Left ventricle myocardium superior (tissue), 1 donor: Measurements from ENCODE around the gene TMEM144. TPM values are rescaled to one million over a fixed set of nuclear protein-coding genes. Genes with fewer than 3 reads are reported as not detected.

Experiments used
- ATAC-seq: fragments of 200-7000 bp; cut with Tn5 transposase; one replicate; pipeline ENCODE4 v1.9.1; 2020; ENCODE audit warnings: mild to moderate bottlenecking, moderate library complexity
- DNase-seq: peaks from one replicate; pipeline ENCODE4 v3.0.0-alpha.2; 2020
- intact Hi-C: fragments of 100-400 bp; cut with micrococcal nuclease; formaldehyde crosslinking; loops from one replicate; pipeline ENCODE4 v1.11.0; 2022
- total RNA-seq: library from RNA; stranded (reverse); fragmentation: NEBNext Ultra II Directional; extraction: Animal tissue kit (Norgen Biotek cat#: 25700); gene quantifications from one replicate; pipeline ENCODE4 v1.2.1, GENCODE V29; 2021
- donor health status: DM: no; HTN: yes; CAD: no; lungs with severe emphysema.

TMEM144 gene
- total RNA-seq, 1 donor from 2014 or later, result 13.4 TPM

DNA sequence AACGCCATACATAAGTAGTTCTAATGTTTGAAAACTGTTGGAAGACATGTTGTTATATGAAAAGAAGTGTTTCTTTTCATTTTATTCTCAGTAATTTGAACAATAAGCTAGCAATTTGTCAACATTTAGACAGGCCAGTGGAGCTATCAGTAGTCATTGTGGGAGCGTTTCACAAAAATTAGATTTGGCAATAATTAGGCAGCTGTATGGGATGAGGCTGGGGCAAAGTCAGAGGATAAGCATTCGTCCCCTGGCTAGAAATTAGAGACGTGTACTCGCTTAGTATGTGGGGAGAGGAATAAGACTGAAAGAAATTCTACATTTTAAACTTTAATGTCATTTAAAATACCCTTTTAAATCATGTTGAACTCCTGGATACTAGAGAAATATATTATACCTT is 70.6 kb downstream of the TMEM144 start:
- ATAC-seq, result no peak
- DNase-seq, result no peak
- intact Hi-C loops, result no loop called here

DNA sequence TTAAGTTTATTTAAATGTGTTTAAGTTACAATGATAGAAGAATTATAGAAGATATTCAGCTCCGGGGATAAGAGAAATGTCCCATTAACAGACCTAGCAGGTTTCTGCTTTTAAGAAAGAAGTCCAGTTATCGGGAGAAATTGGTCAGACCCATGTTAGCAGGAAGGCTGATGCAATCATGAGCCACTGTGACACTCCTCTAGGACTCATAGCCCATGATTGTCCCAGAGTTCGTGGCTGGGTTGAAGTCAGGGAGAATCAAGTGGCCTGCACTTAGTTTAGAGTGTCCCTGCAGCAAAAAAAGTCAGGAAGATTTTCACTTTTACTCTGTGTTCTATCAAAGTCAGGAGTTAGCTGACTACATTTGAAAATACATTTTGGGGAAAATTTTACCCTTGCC is 72.0 kb downstream of the TMEM144 start:
- intact Hi-C loops, result no loop called here
- ATAC-seq (no peak), DNase-seq (no peak)

DNA sequence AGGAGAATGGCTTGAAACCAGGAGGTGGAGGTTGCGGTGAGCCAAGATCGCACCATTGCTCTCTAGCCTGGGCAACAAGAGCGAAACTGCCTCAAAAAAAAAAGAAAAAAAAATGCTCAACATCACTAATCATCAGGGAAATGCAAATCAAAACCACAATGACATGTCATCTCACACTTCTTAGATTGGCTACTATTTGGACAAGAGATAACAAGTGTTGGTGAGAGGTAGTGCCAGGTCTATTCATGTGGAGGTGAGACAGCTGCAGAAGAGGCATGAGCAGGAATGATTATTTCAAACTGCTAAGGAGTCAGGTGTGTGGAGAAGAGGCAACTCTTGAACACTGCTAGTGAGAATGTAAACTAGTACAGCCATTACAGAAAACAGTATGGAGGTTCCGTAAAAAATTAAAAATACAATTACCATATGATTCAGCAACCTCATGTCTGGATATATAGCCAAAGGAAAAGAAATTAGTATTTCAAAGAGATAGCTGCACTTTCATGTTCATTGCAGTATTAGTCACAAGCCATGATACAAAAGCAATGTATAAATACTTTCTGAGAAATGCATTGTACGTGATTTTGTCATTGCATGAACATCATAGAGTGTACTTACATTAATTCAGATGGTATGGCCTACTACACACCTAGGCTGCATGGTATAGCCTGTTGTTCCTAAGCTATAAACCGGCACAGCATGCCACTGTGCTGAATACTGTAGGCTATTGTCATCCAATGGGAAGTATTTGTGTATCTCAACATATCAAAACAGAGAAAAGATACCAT is 75.3 kb downstream of the TMEM144 start:
- no peak for DNase-seq
- intact Hi-C loops, result no loop called here
- ATAC-seq, result no peak

DNA sequence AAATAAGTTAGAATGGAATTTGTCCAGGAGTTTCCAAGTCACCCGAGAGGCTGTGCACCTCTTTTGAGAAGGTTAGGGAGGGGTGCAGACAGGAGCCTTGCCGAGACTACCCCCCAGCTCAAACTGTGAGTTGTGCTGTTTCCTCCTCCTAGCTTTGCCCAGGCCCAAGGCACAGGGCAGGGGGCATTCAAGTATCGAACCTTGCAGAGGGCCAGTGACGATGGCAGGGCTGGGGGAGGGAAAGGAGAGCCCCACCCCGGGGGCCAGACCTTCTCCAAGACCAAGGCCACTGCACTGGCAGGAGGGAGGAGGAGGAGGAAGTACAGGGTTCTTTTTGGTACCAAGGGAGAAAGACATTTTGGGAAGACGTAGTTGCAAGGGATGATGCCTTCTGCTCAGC is 80.6 kb downstream of the TMEM144 start:
- intact Hi-C loops, result no loop called here
- ATAC-seq (no peak), DNase-seq (no peak)

DNA sequence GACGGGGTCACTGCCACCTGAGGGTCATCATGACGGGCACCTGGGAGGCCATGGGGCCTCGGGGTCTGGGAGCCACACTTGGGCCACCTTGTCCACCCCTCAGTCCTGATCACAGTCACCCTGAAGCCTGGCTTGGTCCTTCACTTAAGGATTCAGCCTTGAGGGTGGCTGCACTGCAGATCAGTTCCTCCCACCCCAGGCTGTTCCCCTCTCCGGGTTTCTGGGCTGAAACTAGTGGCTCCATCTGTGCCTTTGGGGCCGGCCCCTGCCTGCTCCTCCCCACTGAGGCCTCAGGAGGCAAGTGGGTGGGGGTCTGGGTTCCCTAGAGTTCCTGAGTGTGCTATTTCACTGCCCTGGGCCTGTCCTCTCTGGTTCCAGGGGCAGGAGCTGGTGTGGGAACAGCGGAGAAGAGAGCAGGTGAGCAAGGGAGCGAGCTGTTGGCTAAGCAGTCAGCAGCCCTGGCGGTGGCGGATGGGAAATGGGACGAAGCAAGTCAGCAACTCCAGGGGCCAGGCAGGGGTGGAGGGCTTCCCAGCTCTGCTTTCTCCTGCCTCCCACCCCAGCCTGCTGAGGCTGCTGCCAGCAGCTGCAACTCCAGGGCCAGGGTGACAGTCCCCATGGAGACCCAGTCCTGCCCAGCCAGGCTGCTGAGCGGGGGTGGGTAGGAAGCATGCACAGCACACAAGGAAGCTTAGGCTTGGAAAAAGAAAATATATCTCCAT is 81.2 kb downstream of the TMEM144 start:
- DNase-seq (no peak), ATAC-seq (no peak)
- intact Hi-C loops, result no loop called here

DNA sequence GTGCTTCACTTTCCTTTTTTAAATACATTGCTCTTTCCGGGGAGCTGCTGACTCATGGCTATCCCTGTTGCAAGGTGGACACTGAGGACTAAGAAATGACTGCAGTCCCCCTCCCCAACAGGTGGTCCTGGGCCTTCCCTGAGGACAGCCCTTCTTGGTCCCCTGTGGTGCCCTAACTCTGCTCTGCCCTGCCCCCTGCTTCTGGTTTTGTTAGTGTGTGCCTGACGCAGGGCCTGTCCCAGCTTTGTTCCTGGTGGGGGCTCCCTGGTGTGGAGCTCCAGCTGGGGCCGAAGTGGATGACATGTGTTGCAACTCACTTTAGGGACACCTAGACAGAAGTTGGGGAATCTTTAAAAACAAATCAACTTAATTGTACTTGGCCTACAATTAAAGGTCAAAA is 81.9 kb downstream of the TMEM144 start:
- intact Hi-C loops, result no loop called here
- DNase-seq (no peak), ATAC-seq (no peak)

DNA sequence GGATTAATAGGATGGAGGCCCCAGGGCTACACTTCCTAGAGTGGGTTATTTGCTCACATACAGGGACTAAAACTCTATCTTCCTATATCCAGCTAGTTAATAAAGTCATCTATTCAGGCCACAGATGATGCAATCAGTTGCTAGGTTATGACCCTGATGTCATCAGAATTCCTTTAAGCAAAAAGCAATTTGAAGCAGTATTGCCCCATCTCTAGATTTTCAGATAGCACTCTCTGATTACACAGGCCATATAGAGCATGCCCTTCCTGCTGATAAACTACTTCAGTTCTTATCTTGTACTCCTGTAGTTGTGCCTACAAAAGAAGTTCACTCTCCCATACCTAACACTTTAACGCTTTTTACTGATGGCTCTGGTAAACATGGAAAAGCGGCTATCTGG is 84.8 kb downstream of the TMEM144 start:
- intact Hi-C loops, result no loop called here
- no peak for ATAC-seq
- no peak for DNase-seq

DNA sequence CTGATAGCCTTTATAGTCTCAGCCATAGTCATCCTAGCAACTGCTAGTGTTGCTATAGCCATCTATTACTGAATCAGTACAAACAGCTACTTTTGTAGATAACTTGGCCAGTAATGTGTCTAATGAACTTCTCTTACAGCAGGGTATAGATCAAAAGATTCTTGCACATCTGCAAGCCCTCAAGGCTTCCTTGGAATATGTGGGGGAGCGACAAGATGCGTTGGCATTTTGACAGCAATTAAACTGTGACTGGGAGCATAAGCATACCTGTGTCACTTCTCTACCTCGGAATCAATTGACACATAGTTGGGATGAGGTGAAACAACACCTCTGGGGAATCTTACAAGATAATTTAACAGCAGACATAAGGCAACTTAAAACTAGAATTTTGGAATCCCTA is 87.6 kb downstream of the TMEM144 start:
- DNase-seq, result no peak
- ATAC-seq, result no peak
- intact Hi-C loops, result no loop called here

DNA sequence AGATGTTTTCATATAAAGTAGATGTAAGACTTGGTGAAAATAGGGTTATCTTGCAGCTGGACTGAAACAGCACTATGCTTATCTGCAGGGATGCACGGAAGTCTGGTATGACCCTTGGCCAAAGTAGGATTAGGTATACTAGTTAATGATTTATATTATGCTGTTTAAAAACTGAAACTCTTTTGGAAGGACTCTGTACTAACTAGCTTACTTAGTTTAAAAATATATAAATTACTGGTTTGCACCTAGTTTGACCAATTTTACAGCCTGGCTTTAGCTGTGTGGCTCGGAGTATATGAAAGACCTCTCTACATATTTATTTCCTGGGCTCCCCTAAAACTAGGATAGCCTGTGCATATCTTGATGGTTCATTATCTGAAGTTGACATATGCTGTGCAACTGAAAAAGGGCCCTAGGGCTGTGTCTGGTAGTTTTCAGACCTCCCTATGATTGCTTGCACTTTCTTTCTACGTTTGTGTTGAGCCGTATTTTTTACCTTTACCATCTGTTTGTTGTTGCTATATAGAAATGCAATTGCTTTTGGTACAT is 89.2 kb downstream of the TMEM144 start:
- ATAC-seq, result no peak
- no peak for DNase-seq
- intact Hi-C loops, result no loop called here

DNA sequence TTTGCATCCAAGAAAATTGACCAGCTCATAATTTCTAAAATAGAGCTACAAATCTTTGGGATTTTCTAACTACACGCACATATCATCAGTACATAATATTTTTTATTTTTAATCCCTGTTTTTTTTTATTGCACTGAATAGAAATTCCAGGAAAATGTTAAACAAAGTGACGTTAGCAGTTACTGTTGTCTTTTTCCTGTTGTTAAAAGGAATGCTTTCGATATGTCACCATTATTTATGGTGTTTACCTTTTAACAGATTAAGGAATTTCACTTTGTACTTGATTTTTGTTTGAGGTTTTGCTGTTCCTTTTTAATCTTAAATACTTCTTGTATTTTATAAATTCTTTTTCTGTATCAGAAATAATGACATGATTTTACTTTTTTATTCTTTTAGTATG is 89.7 kb downstream of the TMEM144 start:
- intact Hi-C loops, result no loop called here
- no peak for ATAC-seq
- no peak for DNase-seq

DNA sequence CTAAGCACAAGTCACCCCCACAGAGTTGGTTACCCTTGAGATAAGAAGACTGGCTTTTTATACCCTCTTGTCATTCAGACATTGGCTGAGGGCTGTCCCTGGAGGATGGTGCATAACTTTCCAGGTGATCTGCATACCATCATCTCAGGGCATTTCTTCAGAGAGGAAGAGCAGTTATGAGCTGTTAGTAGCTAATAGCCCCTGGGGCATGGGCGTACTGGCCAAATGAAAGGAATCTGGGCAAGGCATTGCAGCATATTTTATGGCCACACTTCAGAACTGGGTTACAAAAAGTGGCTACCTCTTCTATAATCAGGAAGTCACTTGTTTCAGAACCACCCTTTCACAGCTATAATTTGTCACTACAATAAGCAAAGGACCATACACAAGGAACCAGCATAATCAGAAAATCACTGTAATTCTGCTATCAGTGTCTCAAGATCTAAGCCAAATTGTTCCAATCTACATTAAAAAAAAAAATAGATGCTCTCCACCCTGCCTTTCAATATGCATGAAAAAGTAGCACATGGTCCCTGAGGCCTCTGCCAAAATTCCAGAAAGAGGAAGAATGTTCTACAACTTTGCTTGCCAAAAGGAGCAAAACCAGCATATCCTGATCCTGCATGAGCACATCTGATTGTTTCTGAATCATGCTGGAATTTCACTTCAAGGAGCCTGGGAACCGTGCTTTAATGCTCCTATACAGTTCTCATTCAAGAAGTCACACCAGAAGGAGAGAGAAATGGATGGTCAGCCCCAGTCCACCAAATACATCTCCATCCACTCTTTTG is 92.0 kb downstream of the TMEM144 start:
- ATAC-seq (no peak), DNase-seq (no peak)
- intact Hi-C loops, result no loop called here

DNA sequence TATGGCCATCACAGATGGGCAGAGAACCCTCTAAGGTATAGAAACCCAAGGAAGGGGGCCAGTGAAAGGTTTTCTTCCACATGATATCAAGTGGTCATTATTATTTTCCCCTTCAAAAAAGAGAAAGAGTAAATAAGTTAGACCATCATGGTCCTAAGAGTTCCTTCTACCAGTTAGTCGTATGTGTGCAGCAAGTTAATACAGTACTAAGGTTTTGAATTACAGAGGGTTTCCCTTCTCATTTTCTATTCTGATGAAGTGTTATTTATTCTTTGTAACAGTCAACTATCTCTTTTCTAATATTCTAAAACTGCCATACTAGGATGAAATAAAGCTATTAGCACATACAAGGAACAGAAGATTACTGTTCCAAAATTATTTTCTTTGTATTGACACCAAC is 94.4 kb downstream of the TMEM144 start:
- ATAC-seq, result no peak
- intact Hi-C loops, result no loop called here

More for the DNA sequence above, 94.4 kb downstream of the TMEM144 start:
- DNase-seq, result no peak

Other genes with a start within 250 kb of the TMEM144 start
- 63.4 TPM for gene GASK1B, start 37.5 kb upstream of the TMEM144 start, total RNA-seq